Measurements from ENCODE around the gene IPO4.

IPO4 gene

GRCh38 chr14:24192933-24193332, 4.3 kb upstream of the IPO4 start:
- no peak for DNase-seq

DNA sequence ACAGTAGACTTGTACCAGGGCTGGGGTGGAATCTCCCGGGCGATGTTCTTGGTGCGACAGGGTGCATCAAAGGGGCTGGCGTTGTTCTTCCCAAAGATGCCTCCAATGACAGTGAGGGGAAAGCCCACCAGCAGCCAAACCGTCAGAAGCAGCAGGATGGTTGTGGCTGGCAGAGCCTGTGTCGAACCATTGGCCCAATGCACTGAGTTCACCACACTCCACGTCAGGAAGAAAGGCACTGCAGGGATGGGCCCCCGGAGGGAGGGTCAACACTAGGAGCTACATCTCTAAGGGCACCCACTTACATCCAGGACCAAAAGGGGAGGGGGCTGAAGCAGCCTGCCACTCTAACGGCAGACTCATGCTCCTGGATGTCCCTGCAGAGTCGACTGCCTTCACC, 1.8 kb upstream of the IPO4 start:
- DNase-seq, result no peak

DNA sequence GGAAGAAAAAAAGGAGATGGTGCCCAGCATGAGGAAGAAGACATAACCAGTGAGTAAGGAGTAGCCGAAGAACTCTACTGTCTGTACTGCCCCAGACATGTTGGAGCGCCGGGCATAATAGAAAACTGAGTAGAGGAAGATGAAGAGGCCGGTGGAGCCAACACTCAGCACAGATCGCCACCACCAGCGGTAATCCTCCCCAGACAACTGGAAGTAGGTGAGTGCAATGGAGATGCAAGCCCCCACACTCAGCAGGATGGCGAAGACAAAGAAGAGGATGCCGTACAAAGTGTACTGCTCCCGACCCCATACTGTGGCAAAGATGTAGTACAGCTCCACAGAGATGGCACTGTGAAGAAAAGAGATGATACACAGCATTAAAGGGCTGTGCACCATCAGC, 844 bp upstream of the IPO4 start:
- no peak for DNase-seq

- DNase-seq, result no peak
These were observed 401 bp upstream of the IPO4 start for GRCh38 chr14:24189059-24189375.

GRCh38 chr14:24187539-24187915, 1.1 kb downstream of the IPO4 start:
- DNase-seq, result no peak

DNA sequence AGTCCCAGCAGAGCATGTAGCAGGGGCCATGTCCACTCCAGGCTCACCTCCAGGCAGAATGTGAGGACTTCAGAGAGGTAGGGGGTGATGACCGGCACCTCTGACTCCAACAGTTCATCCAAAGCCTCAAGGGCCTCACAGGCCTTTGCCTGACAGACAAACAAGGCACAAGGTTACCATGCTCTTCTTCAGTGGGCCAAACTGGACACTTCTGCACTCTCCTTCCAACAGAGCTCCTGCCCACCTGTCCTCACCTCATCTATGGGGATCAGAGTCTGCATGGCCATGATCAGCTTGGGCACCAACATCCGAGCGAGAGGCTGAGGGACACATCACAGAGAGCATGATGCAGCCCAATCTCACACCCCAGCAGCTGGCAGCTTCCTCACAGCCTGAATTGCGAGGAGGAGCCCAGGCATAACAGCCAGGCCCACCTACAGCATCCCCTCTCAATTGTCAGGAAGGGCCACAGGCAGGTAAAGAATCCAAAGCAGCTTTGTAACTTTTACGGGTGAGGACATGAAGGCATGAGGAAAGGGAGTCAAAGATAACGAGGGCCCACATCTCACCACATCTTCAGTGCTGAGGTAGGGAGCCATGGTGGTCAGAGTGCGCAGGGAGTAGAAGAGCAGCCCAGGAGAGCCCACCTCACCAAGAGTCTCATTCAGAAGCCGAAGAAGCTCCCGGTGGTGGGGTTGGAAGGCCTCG, 1.6 kb downstream of the IPO4 start:
- no peak for DNase-seq

DNA sequence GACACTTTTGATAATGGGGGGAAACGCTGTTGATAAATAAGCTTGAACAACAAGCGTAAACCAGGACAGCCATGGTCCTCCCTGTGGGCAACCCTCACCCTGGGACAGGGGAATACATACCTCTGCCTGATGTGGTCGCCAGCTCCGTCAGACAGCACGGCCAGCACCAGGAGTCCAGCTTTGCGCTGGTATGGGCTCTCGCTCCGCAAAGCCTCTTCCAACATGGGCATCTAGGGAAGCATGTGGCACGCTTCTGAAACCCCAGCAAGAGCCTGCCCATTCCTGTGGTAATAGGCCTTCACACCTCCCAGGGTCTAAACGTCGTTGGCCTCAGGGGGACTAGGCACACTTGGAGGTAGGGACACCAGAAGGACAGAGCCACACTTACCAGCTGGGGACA, 2.9 kb downstream of the IPO4 start:
- no peak for DNase-seq

DNA sequence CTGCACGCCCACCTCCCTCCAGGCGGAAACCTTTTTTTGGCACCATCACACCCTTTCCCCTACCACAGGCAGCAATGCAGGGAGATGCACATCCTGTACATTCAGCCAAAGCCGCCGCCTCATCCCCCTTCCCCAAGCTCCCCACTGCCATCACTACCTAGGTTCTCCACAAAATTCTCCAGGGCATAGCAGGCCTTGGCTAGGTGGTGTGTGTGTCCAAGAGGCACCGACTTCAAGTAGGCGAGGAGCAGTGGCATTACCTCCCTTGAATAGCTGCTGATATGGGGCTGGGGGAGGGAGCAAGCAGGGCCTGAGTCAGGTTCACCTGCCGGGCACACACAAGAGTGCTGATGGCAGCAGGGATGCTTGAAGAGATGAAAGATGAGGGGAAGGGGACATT, 3.6 kb downstream of the IPO4 start:
- DNase-seq, result no peak

GRCh38 chr14:24184104-24184970, 4.3 kb downstream of the IPO4 start:
- no peak for DNase-seq

DNA sequence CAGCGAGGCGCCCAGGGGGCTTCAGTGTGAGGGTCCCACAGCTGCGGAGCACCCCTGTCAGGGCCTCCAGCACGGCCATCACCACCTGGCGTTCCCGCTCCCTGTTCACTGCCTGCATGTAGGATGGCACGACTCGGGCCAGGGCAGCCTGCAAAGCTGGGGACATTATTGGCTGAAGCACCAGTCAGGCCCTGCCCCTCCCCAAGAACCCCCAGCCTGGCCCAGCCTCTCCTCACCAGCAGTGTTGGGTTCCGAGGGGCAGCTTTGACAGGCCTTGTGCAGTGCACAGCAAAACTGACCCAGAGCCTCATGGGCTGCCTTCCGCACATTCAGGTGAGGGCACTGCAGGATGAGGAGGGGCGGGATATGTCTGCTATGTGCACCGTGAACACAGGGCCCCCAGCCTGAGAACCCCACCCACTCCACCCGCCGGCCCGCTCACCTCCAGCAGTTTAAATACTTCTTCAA, 5.6 kb downstream of the IPO4 start:
- DNase-seq, result no peak

- DNase-seq, result no peak
These were observed 6.3 kb downstream of the IPO4 start for GRCh38 chr14:24182110-24182882.

DNA sequence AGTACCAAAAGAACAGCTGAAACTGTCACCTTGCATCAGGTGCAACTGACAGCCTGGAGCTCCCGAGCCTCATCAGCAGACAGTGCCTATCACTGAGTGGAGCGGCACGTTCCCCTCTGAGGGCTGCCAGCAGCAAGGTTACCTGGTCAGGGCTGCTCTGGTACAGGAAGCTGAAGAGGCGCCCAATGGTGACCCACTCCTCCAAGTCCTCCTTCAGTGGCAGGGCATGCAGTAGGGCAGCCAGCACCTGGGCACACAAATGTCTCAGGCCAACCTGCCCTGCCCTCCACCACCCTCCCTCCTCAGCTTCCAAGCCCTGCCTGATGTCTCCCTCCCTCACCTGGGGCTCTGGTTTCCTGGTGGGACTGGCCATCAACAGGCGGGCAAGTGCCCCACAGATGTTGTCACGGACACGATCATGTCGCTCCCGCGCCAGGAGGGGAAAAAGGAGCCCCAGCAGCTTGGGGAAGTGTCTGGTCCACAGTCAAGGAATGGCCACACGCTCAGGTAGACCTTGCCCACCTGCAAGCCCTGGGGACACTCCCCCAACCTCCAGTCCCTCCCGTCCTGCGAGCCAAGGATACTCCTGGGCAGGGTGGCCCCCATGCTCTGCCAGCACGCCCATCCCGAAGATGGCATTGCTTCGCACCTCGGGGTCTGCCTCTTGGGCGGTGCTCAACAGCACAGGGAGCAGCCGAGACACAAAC, 7.1 kb downstream of the IPO4 start:
- DNase-seq, result no peak

DNA sequence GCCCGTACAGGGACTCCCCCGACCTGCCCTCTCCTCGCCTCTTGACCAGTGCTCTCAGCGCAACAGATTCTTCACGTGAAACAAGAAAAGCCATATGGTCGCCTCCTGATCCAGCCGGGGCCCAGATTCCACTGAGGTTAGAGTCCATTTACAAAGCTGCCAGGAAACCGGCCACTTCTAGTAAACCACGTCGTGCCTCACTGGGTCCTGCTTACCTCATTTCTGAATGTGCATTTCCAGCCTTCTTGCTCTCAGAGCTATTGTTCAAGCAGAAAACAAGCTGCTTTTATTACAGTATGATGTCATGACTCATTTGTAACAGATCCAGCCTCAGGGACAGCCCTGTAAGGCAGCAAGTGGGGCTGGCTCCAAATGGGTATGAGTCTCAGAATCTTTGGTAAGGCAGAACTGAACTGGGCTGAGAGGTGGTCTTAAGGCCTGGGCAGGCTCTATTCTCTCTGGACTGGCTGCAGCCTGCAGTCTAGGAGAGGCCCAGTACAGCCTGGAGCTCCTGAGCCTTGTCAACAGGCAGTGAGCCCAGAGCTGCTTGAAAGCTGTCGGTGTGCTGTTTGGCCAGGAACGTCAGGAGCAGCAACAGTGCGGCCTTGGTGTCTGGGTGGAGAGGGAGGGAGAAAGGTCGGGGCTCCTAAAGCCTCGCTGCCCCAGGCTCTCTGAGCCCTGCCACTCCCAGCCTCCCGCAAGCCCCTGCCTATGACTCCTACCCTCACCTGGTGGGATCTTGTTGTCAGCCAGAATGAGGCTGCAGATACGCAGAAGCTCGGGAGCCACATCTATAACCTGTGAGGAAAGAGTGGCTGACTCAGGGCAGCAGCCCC, 8.4 kb downstream of the IPO4 start:
- DNase-seq, result no peak

DNA sequence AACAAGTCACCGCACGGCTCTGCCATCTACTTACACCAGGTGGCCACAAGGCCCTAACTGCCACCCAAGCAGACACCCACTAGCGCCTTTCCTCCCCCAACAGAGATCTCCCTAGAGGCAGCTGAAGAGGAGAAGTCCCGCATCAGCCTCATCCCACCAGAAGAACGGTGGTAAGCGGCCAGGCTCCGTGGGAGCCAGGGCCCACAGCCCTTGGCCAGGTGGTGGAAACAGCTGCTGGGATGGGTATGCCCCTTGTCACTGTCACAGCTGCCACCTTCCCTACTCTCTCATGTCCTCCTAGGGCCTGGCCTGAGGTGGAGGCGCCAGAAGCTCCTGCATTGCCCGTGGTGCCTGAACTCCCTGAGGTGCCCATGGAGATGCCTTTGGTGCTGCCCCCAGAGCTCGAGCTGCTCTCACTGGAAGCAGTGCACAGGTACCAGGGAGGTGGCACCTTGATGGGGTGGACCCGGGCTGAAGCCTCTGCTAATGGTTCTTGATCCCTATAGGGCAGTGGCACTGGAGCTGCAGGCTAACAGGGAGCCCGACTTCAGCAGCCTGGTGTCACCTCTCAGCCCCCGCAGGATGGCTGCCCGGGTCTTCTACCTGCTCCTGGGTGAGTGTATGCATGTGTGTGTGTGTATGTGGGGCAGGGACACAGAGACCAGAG, 9.2 kb downstream of the IPO4 start:
- DNase-seq, result no peak

DNA sequence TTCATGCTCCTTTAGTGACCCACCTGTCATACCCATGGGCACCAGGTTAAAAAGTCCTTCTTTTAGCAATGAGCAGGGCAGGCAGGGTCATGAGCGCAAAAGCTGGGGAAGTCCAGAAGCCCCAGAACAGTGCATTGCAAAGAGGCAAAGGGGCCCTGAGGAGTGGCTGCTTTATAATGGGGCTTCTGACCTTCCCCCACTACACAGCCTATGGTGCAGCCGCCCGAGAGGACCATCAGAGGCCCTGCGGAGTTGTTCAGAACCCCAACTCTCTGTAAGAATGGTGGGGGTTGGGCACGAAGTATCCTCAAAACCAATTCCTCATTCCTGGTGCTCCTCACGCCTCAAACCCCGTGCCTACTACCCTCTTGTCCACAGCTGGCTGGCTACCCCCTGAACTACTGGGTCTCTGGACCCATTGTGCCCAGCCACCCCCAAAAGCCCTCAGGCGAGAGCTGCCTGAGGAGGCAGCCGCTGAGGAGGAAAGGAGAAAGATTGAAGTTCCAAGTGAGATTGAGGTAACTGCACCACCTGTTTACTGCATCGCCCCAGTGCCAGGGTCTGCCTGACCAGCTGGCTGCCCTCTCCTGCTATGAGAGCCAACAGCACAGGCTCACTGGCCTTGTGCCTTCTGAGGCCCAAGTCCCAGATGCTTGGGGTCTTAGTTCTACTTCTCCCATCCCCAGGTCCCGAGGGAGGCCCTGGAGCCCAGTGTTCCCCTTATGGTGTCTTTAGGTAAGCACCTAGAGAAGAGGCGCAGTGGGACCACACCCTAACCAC, 10.0 kb downstream of the IPO4 start:
- no peak for DNase-seq

- no peak for DNase-seq
These were observed 10.7 kb downstream of the IPO4 start for GRCh38 chr14:24177891-24178290.

DNA sequence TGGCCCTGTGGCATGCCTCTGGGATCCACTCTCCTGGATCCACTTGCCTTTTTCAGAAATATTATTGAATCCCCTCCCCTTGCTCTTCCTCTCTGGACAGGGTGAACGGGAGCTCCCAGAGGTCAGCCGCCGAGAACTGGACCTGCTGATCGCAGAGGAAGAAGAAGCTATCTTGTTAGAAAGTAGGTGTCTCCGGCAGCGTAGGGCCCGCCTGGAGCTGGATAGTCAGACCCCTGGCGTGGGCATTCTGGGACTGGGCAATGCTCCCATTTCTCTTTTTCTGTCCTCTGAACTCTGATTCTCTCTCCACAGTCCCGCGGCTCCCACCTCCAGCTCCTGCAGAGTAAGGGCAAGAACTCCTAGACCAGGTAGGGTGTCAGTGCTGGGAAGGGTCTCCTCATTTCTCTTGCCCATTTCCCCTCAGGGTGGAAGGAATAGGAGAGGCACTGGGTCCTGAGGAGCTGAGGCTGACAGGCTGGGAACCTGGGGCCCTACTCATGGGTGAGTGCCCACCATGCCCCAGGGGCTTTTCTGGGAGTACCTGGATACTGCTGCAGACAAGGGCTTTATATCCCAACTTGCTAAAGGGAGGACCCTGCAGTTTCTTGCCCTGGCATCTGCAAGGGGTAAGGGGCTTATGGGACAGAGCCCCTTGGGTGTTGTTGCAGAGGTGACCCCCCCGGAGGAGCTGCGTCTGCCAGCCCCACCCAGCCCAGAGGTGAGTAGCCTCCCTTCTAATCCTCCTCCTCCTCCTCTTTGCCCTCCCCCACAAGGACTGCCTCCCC, 11.4 kb downstream of the IPO4 start:
- DNase-seq, result no peak

DNA sequence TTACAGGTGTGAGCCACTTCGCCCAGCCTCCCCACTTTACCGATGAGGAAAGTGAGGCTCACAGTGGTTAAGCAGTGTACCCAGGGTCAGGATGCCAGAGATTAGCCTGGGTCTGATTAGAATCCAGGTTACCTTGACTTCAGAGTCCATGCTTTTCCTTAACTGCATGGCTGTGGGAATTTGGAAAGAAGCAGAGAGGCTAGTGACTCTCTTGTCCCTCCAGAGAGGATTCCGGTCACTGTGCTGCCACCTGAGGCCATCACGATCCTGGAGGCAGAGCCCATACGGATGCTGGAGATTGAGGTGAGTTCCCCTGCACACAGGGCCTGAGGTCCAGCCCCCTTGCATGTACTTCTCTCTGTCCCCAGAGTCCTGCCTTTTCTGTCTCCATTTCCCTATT, 12.0 kb downstream of the IPO4 start:
- no peak for DNase-seq

DNA sequence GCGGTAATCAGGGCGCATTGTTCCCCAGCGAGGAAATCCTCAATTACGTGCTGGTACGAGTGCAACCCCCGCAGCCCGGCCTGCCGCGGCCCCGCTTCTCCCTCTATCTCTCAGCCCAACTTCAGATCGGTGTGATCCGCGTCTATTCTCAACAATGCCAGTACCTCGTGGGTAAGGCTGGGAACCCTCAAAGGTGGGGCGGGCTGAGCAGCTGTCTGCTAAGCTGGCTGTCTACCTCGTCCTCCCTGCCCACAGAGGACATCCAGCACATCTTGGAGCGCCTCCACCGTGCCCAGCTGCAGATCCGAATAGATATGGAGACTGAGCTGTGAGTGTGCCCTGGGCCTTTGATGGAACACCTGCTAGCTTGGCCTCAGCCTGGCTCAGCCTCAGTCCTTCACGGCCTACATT, 15.7 kb downstream of the IPO4 start:
- DNase-seq, result no peak

Data from eye (tissue), 1 donor.